Measurements from ENCODE around the gene DAND5.

DAND5 gene, protein sequence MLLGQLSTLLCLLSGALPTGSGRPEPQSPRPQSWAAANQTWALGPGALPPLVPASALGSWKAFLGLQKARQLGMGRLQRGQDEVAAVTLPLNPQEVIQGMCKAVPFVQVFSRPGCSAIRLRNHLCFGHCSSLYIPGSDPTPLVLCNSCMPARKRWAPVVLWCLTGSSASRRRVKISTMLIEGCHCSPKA

DNA sequence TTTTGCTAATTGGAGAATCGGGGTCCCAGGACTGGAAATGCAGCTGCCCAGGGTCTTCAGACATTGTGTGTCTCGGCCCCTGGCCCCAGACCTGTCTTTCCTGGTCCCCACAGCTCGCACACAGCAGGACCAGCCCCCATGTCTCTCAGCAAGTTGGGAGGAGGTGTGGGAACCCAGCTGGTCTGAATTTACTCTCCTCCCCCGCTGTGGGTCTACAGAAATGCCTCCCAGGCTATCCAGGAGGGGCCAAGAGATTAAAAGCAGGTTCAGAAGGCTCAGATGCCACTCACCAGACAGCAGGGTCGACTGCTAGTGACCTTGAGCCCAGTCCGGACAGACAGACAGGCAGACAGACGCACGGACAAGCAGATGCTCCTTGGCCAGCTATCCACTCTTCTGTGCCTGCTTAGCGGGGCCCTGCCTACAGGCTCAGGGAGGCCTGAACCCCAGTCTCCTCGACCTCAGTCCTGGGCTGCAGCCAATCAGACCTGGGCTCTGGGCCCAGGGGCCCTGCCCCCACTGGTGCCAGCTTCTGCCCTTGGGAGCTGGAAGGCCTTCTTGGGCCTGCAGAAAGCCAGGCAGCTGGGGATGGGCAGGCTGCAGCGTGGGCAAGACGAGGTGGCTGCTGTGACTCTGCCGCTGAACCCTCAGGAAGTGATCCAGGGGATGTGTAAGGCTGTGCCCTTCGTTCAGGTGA lies at the start of gene DAND5:
Gene DAND5, plus strand, starts transcription at position 285 of the 697 bp plus-strand sequence. Its CDS starts 85 bp downstream, at position 370.
- in situ Hi-C loops (cut with HindIII; ENCODE audit: low sequenced_read_pairs): no loop called here

DNA sequence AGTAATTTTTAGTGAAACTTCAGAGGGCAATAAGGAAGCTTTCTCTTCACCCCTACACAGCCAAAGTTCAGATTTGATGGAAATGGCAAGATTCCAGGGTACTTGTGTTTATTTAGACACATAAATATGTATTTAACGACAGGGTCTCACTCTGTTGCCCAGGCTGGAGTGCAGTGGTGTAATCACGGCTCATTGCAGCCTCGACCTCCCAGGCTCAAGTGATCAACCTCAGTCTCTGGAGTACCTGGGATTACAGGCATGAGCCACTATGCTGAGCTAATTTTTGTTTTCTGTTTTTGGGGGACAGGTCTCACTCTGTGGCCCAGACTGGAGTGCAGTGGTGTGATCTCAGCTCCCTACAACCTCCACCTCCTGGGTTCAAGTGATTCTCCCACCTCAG lies 48.3 kb upstream of the DAND5 start:
- in situ Hi-C loops (cut with HindIII; ENCODE audit: low sequenced_read_pairs): no loop called here

DNA sequence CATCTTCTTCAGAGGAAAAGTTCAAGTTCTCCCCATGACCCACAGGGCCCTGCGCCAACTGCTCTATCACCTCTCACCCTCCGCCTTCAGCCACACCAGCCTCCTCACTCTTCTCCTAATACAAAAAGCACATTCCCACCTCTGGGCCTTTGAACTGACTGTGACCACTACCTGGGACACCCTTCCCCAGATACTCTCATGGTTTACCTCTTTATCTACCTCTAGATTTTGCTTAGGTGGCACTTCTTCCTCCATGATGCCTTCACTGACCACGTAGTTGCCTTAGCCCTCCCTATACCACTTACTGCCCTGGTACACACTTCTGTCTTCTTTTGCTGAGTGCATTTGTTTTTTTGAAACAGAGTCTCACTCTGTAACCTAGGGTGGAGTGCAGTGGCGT lies 46.4 kb upstream of the DAND5 start:
- in situ Hi-C loops (cut with HindIII; ENCODE audit: low sequenced_read_pairs): no loop called here

DNA sequence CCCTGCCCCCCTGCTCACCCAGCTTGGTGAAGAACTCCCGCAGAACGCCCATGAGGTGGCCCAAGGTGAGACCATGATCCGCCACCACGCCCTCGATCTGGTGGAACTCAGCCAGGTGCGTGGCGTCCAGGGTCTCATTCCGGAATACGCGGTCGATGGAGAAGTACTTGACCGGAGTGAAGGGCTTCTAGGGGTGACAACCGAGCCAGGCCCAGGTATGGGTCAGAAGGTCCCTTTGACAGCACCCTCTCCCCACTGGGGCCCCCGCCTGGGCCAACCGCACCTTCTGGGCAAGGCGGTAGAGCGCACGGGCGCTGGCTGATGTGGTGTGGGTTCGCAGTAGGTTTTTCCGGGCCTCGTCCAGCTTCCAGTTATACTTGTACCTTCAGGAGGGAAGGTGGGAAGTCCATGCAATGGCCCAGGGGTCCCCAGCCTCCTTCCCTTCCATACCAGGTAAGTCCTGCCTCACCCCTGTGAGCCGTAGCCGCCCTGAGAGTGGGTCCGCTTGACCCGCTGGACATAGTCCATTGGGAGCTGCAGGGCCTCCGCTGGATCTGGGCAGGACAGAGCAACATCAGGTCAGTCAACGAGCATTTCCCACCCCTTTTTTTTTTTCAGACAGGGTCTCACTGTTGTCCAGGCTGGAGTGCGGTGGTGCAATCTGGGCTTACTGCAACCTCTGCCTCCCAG lies 44.6 kb upstream of the DAND5 start:
- in situ Hi-C loops (cut with HindIII; ENCODE audit: low sequenced_read_pairs): no loop called here

DNA sequence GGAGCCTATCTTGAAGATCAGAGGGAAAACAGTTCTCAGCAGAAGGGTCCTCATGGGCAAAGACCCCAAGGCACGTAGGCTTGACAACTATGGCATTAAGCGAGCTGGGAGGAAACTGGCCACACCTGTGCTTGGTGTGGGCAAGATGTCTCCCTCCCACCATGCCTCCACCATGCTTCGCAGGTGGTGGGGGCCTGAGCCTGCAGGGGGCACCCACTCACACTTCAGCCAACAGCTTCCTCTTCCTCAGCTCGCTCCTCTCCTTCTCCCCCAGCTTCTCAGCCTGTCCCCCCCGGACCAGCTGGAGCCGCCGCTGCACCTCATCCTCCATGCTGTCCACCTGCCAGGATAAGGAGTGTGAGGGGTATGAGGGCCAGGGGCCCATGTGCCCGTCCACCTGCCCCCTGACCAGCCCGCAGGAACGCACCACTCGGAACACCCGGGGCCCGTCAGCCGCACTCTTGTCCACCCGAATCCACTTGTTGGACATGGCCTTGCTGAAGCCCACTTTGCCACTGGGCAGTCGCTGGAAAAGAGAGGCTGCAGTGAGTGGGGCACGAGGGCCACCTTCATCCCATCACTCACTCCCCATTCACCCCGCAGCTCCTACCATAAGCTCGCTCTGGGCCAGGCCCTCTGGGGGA lies 39.3 kb upstream of the DAND5 start:
- in situ Hi-C loops (cut with HindIII; ENCODE audit: low sequenced_read_pairs): no loop called here

DNA sequence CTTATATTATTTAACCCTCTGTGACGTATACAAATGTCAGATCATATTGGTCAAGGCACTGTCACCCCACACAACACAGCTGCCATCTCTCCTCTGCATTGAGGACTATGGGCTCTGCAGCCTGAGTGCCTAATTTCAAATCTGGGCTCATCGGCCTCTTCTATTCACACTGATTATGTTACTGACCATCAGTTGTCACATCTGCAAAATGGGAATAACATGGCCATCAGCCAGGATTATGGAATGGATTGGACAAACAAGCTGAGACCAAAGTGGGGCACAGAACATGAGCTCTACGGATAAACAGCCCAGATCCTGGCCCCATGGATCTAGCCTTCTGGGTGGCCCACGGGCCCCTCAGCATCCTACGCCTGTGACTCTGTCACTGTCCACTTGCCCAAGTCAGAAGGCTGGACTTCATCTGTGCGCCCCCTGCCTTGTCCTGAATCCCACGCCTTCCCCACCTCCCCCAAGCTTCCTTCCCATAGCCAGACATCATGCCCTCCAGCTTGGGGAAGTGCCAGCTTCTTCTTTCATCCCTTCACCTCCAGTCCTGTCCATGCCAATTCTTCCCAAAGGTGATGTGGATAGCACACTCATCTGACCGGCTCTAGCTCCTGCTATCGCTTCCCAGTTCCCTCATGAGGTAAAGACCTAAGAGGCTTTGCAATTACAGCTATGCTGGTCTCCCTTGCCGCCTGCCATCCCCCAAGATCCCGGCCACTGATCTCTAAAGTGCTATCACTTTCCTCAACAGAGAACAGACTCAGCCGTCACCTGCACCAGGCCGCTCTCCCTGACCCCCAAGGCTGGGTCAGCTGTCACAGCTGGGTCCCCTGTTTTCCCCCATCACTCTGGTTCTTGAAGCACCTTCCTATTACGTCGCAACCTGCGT lies 36.7 kb upstream of the DAND5 start:
- in situ Hi-C loops (cut with HindIII; ENCODE audit: low sequenced_read_pairs): no loop called here

DNA sequence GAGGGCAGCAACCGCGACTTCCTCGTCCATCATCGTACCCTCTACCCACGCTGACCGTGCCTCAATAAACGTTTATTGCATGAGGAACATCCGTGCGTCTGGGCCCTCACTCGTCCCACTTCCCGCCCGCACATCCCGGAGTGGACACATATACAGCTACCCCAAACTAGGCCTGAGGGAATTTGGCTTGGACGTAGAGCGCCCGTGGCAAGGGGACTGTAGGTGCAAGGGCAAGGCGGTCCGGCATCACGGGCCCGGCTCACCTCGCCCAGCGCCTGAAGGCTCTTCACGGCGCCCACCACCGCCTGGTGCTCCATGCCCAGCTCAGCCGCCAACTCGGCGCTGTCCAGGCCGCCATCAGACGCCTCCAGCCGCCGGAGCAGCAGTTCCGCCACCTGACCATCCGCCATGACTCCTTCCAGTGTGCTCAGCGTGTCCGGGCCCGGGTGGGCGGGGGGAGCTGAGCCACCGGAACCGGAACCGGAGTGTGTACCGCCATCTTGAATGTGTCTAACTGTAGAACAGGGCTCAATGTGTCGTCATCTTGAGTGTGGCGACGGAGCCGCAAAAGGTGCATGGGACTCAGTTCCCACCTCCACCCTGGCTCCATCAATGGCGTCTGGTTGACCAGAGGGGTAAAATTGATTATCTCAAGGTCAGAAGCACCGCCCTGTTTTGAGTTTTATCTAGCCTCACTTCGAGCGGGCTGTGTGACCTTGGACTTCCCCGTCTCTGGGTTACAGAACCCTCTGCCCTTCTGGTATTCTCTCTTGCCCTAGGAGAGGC lies 35.9 kb upstream of the DAND5 start, which contains the start of gene FARSA:
Gene FARSA, minus strand, starts transcription at position 425 of the 786 bp plus-strand sequence. Its CDS starts 15 bp downstream, at position 410.
- in situ Hi-C loops (cut with HindIII; ENCODE audit: low sequenced_read_pairs): no loop called here

DNA sequence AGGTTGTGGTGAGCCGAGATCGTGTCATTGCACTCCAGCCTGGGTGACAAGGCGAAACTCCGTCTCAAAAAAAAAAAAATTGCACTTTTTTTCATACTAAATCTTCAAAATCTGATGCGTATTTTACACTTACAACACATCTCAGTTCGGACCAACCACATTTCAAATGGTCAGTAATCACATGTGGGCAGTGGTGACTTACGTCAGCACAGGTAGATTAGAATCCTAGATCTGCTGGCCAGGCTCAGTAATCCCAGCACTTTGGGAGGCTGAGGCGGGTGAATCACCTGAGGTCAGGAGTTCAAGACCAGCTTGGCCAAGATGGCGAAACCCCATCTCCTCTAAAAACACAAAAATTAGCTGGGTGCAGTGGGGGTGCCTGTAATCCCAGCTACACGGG lies 34.3 kb upstream of the DAND5 start:
- in situ Hi-C loops (cut with HindIII; ENCODE audit: low sequenced_read_pairs): no loop called here

DNA sequence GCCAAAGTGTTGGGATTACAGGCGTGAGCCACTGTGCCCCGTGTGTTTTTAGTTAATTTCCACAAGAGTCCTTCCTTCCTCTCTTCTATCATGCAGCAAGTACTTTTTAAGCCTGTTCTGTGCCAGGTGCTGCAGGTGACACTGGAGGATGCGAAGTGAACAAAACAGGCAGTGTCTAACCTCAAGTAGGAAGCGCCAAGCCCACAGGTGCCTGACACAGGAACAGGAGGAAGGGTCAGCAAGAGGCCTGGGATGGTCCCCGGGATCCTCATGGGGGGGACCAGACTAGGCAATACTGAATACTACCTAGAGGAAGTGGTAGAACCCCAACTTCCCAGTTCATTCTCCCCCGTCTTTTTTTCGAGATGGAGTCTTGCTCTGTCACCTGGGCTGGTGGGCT lies 32.8 kb upstream of the DAND5 start:
- in situ Hi-C loops (cut with HindIII; ENCODE audit: low sequenced_read_pairs): no loop called here

DNA sequence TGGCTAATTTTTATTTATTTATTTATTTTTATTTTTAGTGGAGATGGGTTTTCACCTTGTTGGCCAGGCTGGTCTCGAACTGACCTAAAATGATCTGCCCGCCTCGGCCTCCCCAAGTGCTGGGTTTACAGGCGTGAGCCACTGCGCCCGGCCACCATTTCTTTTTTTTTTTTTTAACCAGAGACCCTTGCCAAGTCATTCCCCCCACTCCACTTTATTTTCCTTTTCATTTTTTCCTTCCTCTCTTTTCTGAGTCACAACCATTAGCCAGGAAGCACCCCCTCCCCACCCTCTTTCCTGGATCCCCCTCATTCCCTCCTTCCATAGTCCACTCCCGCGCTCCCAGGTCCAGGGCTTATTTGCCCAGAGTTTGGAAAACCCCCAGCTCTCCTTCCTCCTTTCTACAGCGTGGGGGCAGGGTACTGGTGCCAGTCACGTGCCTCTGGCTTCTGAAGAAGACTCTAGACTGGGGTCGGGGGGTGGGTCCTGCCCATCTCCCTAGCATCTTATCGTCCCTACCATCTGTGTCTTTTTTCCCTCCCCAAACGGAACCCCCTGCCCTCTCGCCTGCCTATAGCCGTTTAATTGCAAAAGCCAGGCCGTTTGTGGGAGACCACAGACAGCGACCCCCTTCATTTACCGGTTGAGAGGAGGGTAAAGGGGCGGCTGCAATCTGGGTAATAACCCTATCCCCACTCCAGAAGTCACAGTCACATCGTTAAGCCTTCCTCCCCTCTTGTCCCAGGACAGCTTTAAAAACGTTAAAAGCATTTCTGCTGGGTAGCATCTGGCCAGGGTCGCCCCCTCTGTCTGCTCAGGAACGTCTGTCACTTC lies 32.1 kb upstream of the DAND5 start:
- in situ Hi-C loops (cut with HindIII; ENCODE audit: low sequenced_read_pairs): no loop called here

DNA sequence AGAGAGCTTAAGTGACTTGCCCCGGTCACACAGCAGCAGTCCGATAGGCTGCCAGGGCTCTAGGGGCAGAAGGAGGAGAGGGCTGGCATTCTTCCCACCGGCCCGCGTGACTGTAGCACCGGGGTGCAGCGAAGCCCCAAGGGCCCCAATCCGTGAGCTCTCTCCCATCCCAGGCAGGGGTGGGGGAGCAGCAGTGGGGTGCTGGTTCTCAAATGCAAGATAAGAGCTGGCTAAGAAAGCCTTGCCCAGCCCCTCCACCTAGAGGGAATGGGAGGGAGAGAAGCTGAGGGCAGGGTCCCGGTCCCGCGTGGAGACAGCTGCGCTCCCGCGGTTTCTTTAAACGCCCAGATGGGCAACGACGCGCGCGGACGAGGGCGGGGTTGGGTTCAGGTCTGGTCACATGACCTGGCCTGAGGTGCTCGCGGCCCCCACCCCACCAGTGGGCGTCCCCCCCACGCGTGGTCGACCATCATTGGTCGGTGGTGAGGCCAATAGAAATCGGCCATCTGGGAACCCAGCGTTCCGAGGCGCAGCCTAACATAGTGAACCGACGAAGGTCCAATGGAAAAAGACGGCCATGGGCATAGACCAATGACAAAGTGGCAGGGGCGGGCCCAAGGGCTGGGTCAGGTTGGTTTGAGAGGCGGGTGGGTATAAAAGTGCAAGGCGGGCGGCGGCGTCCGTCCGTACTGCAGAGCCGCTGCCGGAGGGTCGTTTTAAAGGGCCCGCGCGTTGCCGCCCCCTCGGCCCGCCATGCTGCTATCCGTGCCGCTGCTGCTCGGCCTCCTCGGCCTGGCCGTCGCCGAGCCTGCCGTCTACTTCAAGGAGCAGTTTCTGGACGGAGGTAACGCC lies 31.2 kb upstream of the DAND5 start, which contains the start of gene CALR:
Gene CALR, plus strand, starts transcription at position 683 of the 852 bp plus-strand sequence. Its CDS starts 71 bp downstream, at position 754.
- in situ Hi-C loops (cut with HindIII; ENCODE audit: low sequenced_read_pairs): no loop called here

DNA sequence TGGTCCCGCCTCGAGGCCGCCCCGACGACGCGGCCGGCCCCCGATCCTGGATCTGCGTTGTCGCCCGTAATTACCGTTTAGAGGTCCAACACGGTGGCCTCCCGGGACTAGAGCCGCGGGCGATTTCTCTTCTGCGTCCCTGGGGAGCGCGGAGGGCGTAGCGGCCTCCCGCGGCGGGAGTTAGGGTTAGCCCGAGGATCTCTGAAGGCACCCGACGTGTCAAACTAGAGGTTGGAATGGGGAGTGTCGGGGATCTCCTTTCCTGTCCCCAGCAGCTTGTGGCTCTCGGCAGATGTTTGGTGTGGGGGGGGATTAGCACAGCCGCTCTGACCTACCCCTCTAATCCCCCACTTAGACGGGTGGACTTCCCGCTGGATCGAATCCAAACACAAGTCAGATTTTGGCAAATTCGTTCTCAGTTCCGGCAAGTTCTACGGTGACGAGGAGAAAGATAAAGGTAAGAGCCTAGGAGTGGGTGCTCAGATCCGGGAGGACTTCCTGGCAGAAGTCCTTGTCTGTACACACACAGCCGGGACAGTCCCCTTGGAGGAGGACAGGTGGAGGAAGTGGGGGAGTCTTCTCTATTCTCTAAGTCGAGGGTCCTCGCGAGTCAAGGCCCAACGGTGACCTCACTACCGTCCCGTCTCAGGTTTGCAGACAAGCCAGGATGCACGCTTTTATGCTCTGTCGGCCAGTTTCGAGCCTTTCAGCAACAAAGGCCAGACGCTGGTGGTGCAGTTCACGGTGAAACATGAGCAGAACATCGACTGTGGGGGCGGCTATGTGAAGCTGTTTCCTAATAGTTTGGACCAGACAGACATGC lies 30.4 kb upstream of the DAND5 start:
- in situ Hi-C loops (cut with HindIII; ENCODE audit: low sequenced_read_pairs): no loop called here

DNA sequence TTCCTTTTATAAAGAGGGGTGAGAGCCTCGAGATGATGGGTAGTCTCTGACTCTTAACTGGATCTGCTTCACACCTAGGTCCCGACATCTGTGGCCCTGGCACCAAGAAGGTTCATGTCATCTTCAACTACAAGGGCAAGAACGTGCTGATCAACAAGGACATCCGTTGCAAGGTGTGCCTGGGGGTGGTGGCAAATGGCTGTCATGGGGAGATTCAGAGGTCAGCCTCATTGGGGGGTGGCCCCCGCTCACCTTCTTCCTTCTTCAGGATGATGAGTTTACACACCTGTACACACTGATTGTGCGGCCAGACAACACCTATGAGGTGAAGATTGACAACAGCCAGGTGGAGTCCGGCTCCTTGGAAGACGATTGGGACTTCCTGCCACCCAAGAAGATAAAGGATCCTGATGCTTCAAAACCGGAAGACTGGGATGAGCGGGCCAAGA lies 29.4 kb upstream of the DAND5 start:
- in situ Hi-C loops (cut with HindIII; ENCODE audit: low sequenced_read_pairs): no loop called here

DNA sequence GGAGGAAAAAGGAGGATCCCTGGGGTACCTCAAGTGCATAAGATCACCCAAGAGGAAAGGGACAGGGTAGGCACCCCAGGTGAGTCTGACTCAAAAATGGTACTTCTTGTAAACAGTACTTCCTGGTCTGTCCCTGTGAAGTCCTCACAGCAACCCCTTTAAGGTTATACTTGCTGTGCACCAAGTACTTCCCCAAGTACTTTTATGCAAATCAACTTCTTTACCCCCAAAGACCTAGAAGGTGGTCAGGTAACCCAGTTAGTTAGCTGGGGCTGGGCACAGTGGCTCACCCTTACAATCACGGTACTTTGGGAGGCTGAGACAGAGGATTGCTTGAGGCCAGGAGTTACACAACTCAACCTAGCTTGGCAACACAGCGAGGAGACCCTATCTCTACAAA lies 28.5 kb upstream of the DAND5 start:
- in situ Hi-C loops (cut with HindIII; ENCODE audit: low sequenced_read_pairs): no loop called here

DNA sequence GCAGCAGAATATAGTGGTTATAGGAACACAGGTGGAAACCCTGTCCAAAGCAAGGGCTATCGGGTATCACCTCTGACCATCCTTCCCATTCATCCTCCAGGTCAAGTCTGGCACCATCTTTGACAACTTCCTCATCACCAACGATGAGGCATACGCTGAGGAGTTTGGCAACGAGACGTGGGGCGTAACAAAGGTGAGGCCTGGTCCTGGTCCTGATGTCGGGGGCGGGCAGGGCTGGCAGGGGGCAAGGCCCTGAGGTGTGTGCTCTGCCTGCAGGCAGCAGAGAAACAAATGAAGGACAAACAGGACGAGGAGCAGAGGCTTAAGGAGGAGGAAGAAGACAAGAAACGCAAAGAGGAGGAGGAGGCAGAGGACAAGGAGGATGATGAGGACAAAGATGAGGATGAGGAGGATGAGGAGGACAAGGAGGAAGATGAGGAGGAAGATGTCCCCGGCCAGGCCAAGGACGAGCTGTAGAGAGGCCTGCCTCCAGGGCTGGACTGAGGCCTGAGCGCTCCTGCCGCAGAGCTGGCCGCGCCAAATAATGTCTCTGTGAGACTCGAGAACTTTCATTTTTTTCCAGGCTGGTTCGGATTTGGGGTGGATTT lies 25.8 kb upstream of the DAND5 start:
- in situ Hi-C loops (cut with HindIII; ENCODE audit: low sequenced_read_pairs): no loop called here

DNA sequence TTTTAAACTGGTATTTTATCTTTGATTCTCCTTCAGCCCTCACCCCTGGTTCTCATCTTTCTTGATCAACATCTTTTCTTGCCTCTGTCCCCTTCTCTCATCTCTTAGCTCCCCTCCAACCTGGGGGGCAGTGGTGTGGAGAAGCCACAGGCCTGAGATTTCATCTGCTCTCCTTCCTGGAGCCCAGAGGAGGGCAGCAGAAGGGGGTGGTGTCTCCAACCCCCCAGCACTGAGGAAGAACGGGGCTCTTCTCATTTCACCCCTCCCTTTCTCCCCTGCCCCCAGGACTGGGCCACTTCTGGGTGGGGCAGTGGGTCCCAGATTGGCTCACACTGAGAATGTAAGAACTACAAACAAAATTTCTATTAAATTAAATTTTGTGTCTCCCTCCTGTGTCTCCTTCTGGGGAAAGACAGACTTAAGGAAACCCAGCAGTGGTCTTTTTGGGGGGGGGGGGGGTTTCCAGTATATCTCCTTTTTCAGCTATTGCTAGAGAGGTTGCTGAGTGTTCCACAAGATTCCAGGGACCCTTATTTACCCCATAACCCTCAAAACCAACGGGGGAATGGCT lies 25.2 kb upstream of the DAND5 start:
- in situ Hi-C loops (cut with HindIII; ENCODE audit: low sequenced_read_pairs): no loop called here

Data from endothelial cell of hepatic sinusoid (primary cell).